HepG2 (cell line): ENCODE results near the gene TWNK. TPM values are rescaled to one million over a fixed set of nuclear protein-coding genes. Genes with fewer than 3 reads are reported as not detected.

ENCODE experiments used
- ATAC-seq: fragments of 200-7000 bp; cut with Tn5 transposase; 3 replicates; pipeline ENCODE4 v1.9.1; 2020; ENCODE audit warnings: mild to moderate bottlenecking, moderate library complexity
- BruUV-seq: library from RNA; stranded (reverse); fragments of 400-500 nt; replicated peaks from 2 replicates; lab custom pipeline; 2021; lab: Mats Ljungman, UMichigan
- CTCF ChIA-PET: fragments of 300-600 bp; formaldehyde crosslinking; extraction: SDS; loops from one replicate; lab custom pipeline; 2021; ENCODE audit warnings: low total read pairs, inconsistent platforms, low intra/inter-chr PET ratio; lab: Yijun Ruan, JAX
- POLR2A ChIA-PET: fragments of 350-600 bp; sonication (Branson Sonifier 250); formaldehyde crosslinking; loops from one replicate; lab custom pipeline; 2020; ENCODE audit warnings: antibody characterized with exemption, inconsistent platforms; lab: Yijun Ruan, JAX
- DNase-seq: peaks from one replicate; pipeline ENCODE4 v3.0.0-alpha.2; 2015; ENCODE audit warnings: low spot score
- FAIRE-seq: peaks from 3 replicates; lab custom pipeline; 2011; peaks lifted over from hg19 to GRCh38; lab: Jason Lieb, UNC
- H2AFZ ChIP-seq: one replicate; pipeline ENCODE4 v1.6.1; 2011; ENCODE audit warnings: low read length, inconsistent platforms
- H3K27ac ChIP-seq: fragments of 300-600 bp; 3 replicates; pipeline ENCODE4 v1.8.0; 2011; ENCODE audit warnings: mixed run types, mild to moderate bottlenecking, mixed read lengths, low read length, inconsistent platforms; ENCODE audit not compliant: insufficient read depth; ENCODE audit errors: extremely low read length
- H3K27me3 ChIP-seq, 2 experiments: fragments of 200-600 bp in 1 of 2; 2 replicates in 1 of 2; 3 replicates in 1 of 2; pipeline versions ENCODE4 v1.6.0 to v1.8.0; 2011; ENCODE audit warnings: low read length in 2 of 2, mild to moderate bottlenecking in 2 of 2, moderate library complexity in 2 of 2, inconsistent platforms in 1 of 2; ENCODE audit not compliant: insufficient read depth in 2 of 2, control insufficient read depth in 1 of 2
- H3K36me3 ChIP-seq, 2 experiments: fragments of 200-600 bp in 1 of 2; replicated peaks in 1 of 2; 2 replicates in 1 of 2; 3 replicates in 1 of 2; pipeline versions ENCODE4 v1.5.1 to v1.8.0; 2011; ENCODE audit warnings: low read length in 2 of 2, inconsistent platforms in 1 of 2; ENCODE audit not compliant: insufficient read depth in 2 of 2, control insufficient read depth in 1 of 2
- H3K4me1 ChIP-seq: 2 replicates; pipeline ENCODE4 v1.5.1; 2012; ENCODE audit warnings: low read length, inconsistent platforms; ENCODE audit not compliant: insufficient read depth
- H3K4me2 ChIP-seq: 2 replicates; pipeline ENCODE4 v1.6.0; 2011; ENCODE audit warnings: low read depth, low read length, inconsistent platforms
- H3K4me3 ChIP-seq, 3 experiments: fragments of 200-600 bp in 1 of 3; sonication (generic), shearing (Covaris generic) in 1 of 3; replicated peaks in 1 of 3; 2 replicates each; pipeline ENCODE4 v1.5.1; 2011 to 2016; ENCODE audit warnings: low read length in 3 of 3, inconsistent platforms in 2 of 3, low read depth in 2 of 3, mild to moderate bottlenecking in 2 of 3, control low read depth in 1 of 3, mixed read lengths in 1 of 3; ENCODE audit not compliant: insufficient read depth in 1 of 3
- H3K79me2 ChIP-seq: one replicate; pipeline ENCODE4 v1.6.1; 2011; ENCODE audit warnings: low read length, inconsistent platforms; ENCODE audit not compliant: insufficient read depth
- H3K9ac ChIP-seq: 2 replicates; pipeline ENCODE4 v1.6.0; 2011; ENCODE audit warnings: mild to moderate bottlenecking, low read depth, low read length, inconsistent platforms; ENCODE audit not compliant: insufficient read depth
- H3K9me3 ChIP-seq: 2 replicates; pipeline ENCODE4 v1.5.1; 2012; ENCODE audit warnings: mild to moderate bottlenecking, low read length
- H4K20me1 ChIP-seq: 2 replicates; pipeline ENCODE4 v1.6.0; 2011; ENCODE audit warnings: inconsistent platforms, mild to moderate bottlenecking, low read length, moderate library complexity; ENCODE audit not compliant: insufficient read depth
- FOSL2 ChIP-seq: sonication (generic); formaldehyde crosslinking; IDR thresholded peaks from 2 replicates; pipeline ENCODE4 v1.4.0; 2020; ENCODE audit warnings: missing genetic modification reagents
- GATAD2A ChIP-seq: IDR thresholded peaks from 2 replicates; pipeline ENCODE4 v1.6.1; 2016
- HMG20A ChIP-seq: IDR thresholded peaks from 2 replicates; pipeline ENCODE4 v1.6.1; 2016; ENCODE audit warnings: borderline replicate concordance
- KAT2B ChIP-seq: fragments of 150-350 bp; IDR thresholded peaks from 2 replicates; pipeline ENCODE4 v1.6.1; 2014; ENCODE audit warnings: low read depth, low read length, borderline replicate concordance
- KDM1A ChIP-seq: IDR thresholded peaks from 2 replicates; pipeline ENCODE4 v1.6.1; 2016; ENCODE audit warnings: missing compliant biosample characterization
- MED1 ChIP-seq: sonication (generic); formaldehyde crosslinking; IDR thresholded peaks from 2 replicates; pipeline ENCODE4 v1.4.0; 2020; ENCODE audit warnings: missing genetic modification reagents
- NFKBIZ ChIP-seq: IDR thresholded peaks from 2 replicates; pipeline ENCODE4 v1.6.1; 2018; ENCODE audit warnings: missing genetic modification reagents, missing compliant biosample characterization
- RBFOX2 ChIP-seq: fragments of 200-400 bp; formaldehyde crosslinking; IDR thresholded peaks from 2 replicates; pipeline ENCODE4 v1.6.1; 2017; ENCODE audit warnings: low read depth, mild to moderate bottlenecking, low read length
- RFX3 ChIP-seq: IDR thresholded peaks from 2 replicates; pipeline ENCODE4 v1.6.1; 2016; ENCODE audit warnings: missing biosample characterization, missing genetic modification reagents
- ZNF296 ChIP-seq: sonication (generic); formaldehyde crosslinking; conservative IDR thresholded peaks from 2 replicates; pipeline ENCODE4 v1.5.0; 2020; ENCODE audit warnings: mild to moderate bottlenecking, missing genetic modification reagents
- ZNF343 ChIP-seq: sonication (generic); formaldehyde crosslinking; IDR thresholded peaks from 2 replicates; pipeline ENCODE4 v1.4.0; 2020; ENCODE audit warnings: mild to moderate bottlenecking, missing genetic modification reagents
- ZNF562 ChIP-seq: sonication (generic); formaldehyde crosslinking; IDR thresholded peaks from 2 replicates; pipeline ENCODE4 v1.8.0; 2022; ENCODE audit warnings: missing genetic modification reagents, borderline replicate concordance
- ZNF703 ChIP-seq: sonication (generic); formaldehyde crosslinking; IDR thresholded peaks from 2 replicates; pipeline ENCODE4 v1.5.1; 2020; ENCODE audit warnings: missing genetic modification reagents, mild to moderate bottlenecking, moderate library complexity, borderline replicate concordance
- WGBS: methylation state at CpG from one replicate; pipeline ENCODE4 v1.1.6; 2017; ENCODE audit warnings: low lambda C conversion rate; 5-methylcytosine and 5-hydroxymethylcytosine counted together
- in situ Hi-C: cut with HindIII; loops from 2 replicates; pipeline ENCODE4 v1.10.0; 2017; ENCODE audit warnings: low pct_unique_long_range_greater_than_20kb; ENCODE audit not compliant: extremely low pct_ligation_motif_present
- intact Hi-C: fragments of 100-400 bp; cut with micrococcal nuclease; formaldehyde crosslinking; loops from one replicate; pipeline ENCODE4 v1.10.0; 2022; ENCODE audit not compliant: unreplicated experiment
- polyA plus RNA-seq, 8 experiments: library from polyadenylated mRNA; depleted of rRNA in 3 of 8; stranded (reverse) in 7 of 8; unstranded in 1 of 8; fragments of >200 nt; fragmentation: Illumina TruSeq in 4 of 8; extraction: Trizol in 4 of 8; gene quantifications; 2 replicates each; pipeline versions ENCODE4 v1.2.1 to v1.2.3, GENCODE V29; 2011 to 2016; ENCODE audit warnings: low read depth in 4 of 8, missing spikeins in 1 of 8, mixed read lengths in 1 of 8; ENCODE audit not compliant: insufficient read depth in 1 of 8
- total RNA-seq, 5 experiments: library from RNA; depleted of rRNA; stranded (reverse); fragments of >200 nt; fragmentation: Illumina TruSeq; extraction: Trizol; gene quantifications; 2 replicates each; pipeline ENCODE4 v1.2.3, GENCODE V29; 2016; ENCODE audit warnings: low read depth in 1 of 5
- TF ChIP-seq, protein P1 (sequence below): sonication (generic); formaldehyde crosslinking; IDR thresholded peaks from 2 replicates; pipeline ENCODE4 v1.4.0; 2020; ENCODE audit warnings: missing genetic modification reagents
- TF ChIP-seq, protein P2 (sequence below): sonication (generic); formaldehyde crosslinking; IDR thresholded peaks from 2 replicates; pipeline ENCODE4 v1.4.0; 2020; ENCODE audit warnings: low read depth, missing genetic modification reagents
- TF ChIP-seq, protein P3 (sequence below): sonication (generic); formaldehyde crosslinking; conservative IDR thresholded peaks from 2 replicates; pipeline ENCODE4 v1.4.0; 2020; ENCODE audit warnings: missing genetic modification reagents

TWNK gene
- total and polyA plus RNA-seq, 2 of the 13 experiments (the other 11 are each of a cell fraction or from before 2014, with no cell fraction given): 10.7 to 16.5 TPM

DNA sequence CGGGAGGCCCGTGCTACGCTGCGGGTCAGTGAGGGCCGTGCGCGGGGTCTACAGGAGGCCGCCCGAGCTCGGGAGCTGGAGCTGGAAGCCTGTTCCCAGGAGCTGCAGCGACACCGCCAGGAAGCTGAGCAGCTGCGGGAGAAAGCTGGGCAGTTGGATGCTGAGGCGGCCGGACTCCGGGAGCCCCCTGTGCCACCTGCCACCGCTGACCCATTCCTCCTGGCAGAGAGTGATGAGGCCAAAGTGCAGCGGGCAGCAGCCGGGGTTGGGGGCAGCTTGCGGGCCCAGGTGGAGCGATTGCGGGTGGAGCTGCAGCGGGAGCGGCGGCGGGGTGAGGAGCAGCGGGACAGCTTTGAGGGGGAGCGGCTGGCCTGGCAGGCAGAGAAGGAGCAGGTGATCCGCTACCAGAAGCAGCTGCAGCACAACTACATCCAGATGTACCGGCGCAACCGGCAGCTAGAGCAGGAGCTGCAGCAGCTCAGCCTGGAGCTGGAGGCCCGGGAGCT, 19.3 kb downstream of the TWNK start:
- intact Hi-C loops (no loop called here), in situ Hi-C loops (no loop called here)
- Histone ChIP-seq H3K4me2 (no peak overlapping the region), H3K27ac (peak overlapping the region; percentile 36), H3K4me3 (no peak overlapping the region), H4K20me1 (no peaks in the 10 kb centered on the region; the same call in 1 of the 2 replicates), H3K79me2 (peaks cover 8% of the 10 kb centered on the region), H3K9me3 (no peaks in the 10 kb centered on the region), H3K36me3 (peaks cover 17 to 43% of the 10 kb centered on the region in 2 experiments; a peak in 4 of 5 replicates), H3K4me1 (peaks cover 53% of the 10 kb centered on the region), H2AFZ (no peak overlapping the region), H3K9ac (no peak overlapping the region), H3K27me3 (no peaks in the 10 kb centered on the region)
- ChIA-PET CTCF (no interaction called here), POLR2A (interaction anchor here (0.9 to 7.1 kb wide), 3 partner anchors 7 to 37 kb away, joined by 3 to 124 read pairs (median 3); partner anchors contain the start of genes LZTS2, MRPL43 and TWNK)
- 94% methylated on average over 23 of the region's 33 CpGs for WGBS
- TSS peak; percentile 29 for BruUV-seq
- FAIRE-seq (no peak), DNase-seq (no peak), ATAC-seq (no peak)
- TF ChIP-seq ZNF562: no peak
- no peak for TF ChIP-seq KDM1A (CRISPR knock-in tag)
- TF ChIP-seq GATAD2A (CRISPR knock-in tag): no peak
- TF ChIP-seq RFX3 (CRISPR knock-in tag): no peak
- TF ChIP-seq ZNF703 (CRISPR knock-in tag): no peak
- TF ChIP-seq KAT2B: no peak
- TF ChIP-seq NFKBIZ (CRISPR knock-in tag): no peak
- no peak for TF ChIP-seq ZNF343 (CRISPR knock-in tag)
- TF ChIP-seq ZNF296 (CRISPR knock-in tag): no peak
- TF ChIP-seq RBFOX2: peak; percentile 84
- TF ChIP-seq, protein P1, sequence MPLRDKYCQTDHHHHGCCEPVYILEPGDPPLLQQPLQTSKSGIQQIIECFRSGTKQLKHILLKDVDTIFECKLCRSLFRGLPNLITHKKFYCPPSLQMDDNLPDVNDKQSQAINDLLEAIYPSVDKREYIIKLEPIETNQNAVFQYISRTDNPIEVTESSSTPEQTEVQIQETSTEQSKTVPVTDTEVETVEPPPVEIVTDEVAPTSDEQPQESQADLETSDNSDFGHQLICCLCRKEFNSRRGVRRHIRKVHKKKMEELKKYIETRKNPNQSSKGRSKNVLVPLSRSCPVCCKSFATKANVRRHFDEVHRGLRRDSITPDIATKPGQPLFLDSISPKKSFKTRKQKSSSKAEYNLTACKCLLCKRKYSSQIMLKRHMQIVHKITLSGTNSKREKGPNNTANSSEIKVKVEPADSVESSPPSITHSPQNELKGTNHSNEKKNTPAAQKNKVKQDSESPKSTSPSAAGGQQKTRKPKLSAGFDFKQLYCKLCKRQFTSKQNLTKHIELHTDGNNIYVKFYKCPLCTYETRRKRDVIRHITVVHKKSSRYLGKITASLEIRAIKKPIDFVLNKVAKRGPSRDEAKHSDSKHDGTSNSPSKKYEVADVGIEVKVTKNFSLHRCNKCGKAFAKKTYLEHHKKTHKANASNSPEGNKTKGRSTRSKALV (CRISPR knock-in tag): no peak
- TF ChIP-seq, protein P2, sequence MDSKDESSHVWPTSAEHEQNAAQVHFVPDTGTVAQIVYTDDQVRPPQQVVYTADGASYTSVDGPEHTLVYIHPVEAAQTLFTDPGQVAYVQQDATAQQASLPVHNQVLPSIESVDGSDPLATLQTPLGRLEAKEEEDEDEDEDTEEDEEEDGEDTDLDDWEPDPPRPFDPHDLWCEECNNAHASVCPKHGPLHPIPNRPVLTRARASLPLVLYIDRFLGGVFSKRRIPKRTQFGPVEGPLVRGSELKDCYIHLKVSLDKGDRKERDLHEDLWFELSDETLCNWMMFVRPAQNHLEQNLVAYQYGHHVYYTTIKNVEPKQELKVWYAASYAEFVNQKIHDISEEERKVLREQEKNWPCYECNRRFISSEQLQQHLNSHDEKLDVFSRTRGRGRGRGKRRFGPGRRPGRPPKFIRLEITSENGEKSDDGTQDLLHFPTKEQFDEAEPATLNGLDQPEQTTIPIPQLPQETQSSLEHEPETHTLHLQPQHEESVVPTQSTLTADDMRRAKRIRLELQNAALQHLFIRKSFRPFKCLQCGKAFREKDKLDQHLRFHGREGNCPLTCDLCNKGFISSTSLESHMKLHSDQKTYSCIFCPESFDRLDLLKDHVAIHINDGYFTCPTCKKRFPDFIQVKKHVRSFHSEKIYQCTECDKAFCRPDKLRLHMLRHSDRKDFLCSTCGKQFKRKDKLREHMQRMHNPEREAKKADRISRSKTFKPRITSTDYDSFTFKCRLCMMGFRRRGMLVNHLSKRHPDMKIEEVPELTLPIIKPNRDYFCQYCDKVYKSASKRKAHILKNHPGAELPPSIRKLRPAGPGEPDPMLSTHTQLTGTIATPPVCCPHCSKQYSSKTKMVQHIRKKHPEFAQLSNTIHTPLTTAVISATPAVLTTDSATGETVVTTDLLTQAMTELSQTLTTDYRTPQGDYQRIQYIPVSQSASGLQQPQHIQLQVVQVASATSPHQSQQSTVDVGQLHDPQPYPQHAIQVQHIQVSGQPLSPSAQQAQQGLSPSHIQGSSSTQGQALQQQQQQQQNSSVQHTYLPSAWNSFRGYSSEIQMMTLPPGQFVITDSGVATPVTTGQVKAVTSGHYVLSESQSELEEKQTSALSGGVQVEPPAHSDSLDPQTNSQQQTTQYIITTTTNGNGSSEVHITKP (CRISPR knock-in tag): no peak
- no peak for TF ChIP-seq FOSL2 (CRISPR knock-in tag)
- no peak for TF ChIP-seq MED1
- no peak for TF ChIP-seq HMG20A (CRISPR knock-in tag)
- TF ChIP-seq, protein P3, sequence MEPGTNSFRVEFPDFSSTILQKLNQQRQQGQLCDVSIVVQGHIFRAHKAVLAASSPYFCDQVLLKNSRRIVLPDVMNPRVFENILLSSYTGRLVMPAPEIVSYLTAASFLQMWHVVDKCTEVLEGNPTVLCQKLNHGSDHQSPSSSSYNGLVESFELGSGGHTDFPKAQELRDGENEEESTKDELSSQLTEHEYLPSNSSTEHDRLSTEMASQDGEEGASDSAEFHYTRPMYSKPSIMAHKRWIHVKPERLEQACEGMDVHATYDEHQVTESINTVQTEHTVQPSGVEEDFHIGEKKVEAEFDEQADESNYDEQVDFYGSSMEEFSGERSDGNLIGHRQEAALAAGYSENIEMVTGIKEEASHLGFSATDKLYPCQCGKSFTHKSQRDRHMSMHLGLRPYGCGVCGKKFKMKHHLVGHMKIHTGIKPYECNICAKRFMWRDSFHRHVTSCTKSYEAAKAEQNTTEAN: no peak
